ENCODE results near the gene PSMA8. TPM values are rescaled to one million over a fixed set of nuclear protein-coding genes. Genes with fewer than 3 reads are reported as not detected.

The PSMA8 gene
- polyA plus RNA-seq, 2 of the 4 experiments (the other 2 are of a cell fraction), result not detected

GRCh38 chr18:26175481-26175880 lies 41.8 kb downstream of the PSMA8 start:
- WGBS (ENCODE audit: missing lambda C conversion rate), result 30% methylated on average over 2 of the region's 2 CpGs
- ChIA-PET CTCF (no interaction called here), POLR2A (no interaction called here)
- TF ChIP-seq NFE2L2 (conservative IDR thresholded peaks at IDR 0.05; ENCODE audit: low read length), result no peak
- no peak for TF ChIP-seq JUN (IDR thresholded peaks at IDR 0.05)
- TF ChIP-seq CHD4 (IDR thresholded peaks at IDR 0.05; ENCODE audit: borderline replicate concordance), result no peak
- TF ChIP-seq HDAC2 (IDR thresholded peaks at IDR 0.05), result no peak
- no peak for TF ChIP-seq EHMT2 (IDR thresholded peaks at IDR 0.05; ENCODE audit: low read depth)
- no peak for DNase-seq (ENCODE audit: low read depth in 1 of 2, low spot score in 1 of 2)
- FAIRE-seq, result no peak
- Histone ChIP-seq H3K27ac (no peak overlapping the region), H3K4me1 (no peaks in the 10 kb centered on the region), H3K9me3 (no peaks in the 10 kb centered on the region), H3K4me2 (no peak overlapping the region), H3K4me3 (no peak overlapping the region)
- no peak for ATAC-seq

- ATAC-seq (no peak), DNase-seq (ENCODE audit: low read depth in 1 of 2, low spot score in 1 of 2) (no peak), FAIRE-seq (no peak)
- ChIA-PET POLR2A (no interaction called here), CTCF (no interaction called here)
- Histone ChIP-seq H3K27ac (no peak overlapping the region), H3K4me3 (no peak overlapping the region), H3K4me1 (no peaks in the 10 kb centered on the region), H3K9me3 (no peaks in the 10 kb centered on the region), H3K4me2 (no peak overlapping the region)
- no peak for TF ChIP-seq HOXB5 (CRISPR knock-in tag; IDR thresholded peaks at IDR 0.05)
- no peak for TF ChIP-seq TP53 (CRISPR knock-in tag; IDR thresholded peaks at IDR 0.05)
- no peak for TF ChIP-seq ZSCAN20 (CRISPR knock-in tag; IDR thresholded peaks at IDR 0.05)
- TF ChIP-seq PHF8 (IDR thresholded peaks at IDR 0.05; ENCODE audit: borderline replicate concordance, low read depth), result no peak
- no peak for TF ChIP-seq GATA3 (IDR thresholded peaks at IDR 0.05; ENCODE audit: borderline replicate concordance)
- TF ChIP-seq EHMT2 (IDR thresholded peaks at IDR 0.05; ENCODE audit: low read depth), result no peak
- no peak for TF ChIP-seq JUNB (IDR thresholded peaks at IDR 0.05)
- TF ChIP-seq HOXB13 (CRISPR knock-in tag; IDR thresholded peaks at IDR 0.05; ENCODE audit: low read depth), result no peak
- TF ChIP-seq ELK1 (IDR thresholded peaks at IDR 0.05; ENCODE audit: low read depth, low read length), result no peak
- TF ChIP-seq EP300 (IDR thresholded peaks at IDR 0.05), result no peak
- no peak for TF ChIP-seq ZFP36 (IDR thresholded peaks at IDR 0.05; ENCODE audit: borderline replicate concordance, partially characterized antibody)
- no peak for TF ChIP-seq MAX (IDR thresholded peaks at IDR 0.05)
- TF ChIP-seq RAD21 (conservative IDR thresholded peaks at IDR 0.05 in 1 of 2, IDR thresholded peaks at IDR 0.05 in 1 of 2), result no peak
- TF ChIP-seq MYC (IDR thresholded peaks at IDR 0.05; ENCODE audit: borderline replicate concordance, low read length), result no peak
- TF ChIP-seq CHD2 (IDR thresholded peaks at IDR 0.05; ENCODE audit: low read length, partially characterized antibody), result no peak
- TF ChIP-seq MAZ (IDR thresholded peaks at IDR 0.05; ENCODE audit: borderline replicate concordance, low read depth, low read length), result no peak
- TF ChIP-seq, protein P1, sequence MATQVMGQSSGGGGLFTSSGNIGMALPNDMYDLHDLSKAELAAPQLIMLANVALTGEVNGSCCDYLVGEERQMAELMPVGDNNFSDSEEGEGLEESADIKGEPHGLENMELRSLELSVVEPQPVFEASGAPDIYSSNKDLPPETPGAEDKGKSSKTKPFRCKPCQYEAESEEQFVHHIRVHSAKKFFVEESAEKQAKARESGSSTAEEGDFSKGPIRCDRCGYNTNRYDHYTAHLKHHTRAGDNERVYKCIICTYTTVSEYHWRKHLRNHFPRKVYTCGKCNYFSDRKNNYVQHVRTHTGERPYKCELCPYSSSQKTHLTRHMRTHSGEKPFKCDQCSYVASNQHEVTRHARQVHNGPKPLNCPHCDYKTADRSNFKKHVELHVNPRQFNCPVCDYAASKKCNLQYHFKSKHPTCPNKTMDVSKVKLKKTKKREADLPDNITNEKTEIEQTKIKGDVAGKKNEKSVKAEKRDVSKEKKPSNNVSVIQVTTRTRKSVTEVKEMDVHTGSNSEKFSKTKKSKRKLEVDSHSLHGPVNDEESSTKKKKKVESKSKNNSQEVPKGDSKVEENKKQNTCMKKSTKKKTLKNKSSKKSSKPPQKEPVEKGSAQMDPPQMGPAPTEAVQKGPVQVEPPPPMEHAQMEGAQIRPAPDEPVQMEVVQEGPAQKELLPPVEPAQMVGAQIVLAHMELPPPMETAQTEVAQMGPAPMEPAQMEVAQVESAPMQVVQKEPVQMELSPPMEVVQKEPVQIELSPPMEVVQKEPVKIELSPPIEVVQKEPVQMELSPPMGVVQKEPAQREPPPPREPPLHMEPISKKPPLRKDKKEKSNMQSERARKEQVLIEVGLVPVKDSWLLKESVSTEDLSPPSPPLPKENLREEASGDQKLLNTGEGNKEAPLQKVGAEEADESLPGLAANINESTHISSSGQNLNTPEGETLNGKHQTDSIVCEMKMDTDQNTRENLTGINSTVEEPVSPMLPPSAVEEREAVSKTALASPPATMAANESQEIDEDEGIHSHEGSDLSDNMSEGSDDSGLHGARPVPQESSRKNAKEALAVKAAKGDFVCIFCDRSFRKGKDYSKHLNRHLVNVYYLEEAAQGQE (IDR thresholded peaks at IDR 0.05), result no peak
- TF ChIP-seq BCL3 (IDR thresholded peaks at IDR 0.05), result no peak
- no peak for TF ChIP-seq POLR2A (IDR thresholded peaks at IDR 0.05; ENCODE audit: low read length)
These were observed 42.5 kb downstream of the PSMA8 start for GRCh38 chr18:26176134-26176533.

Data from A549 (cell line).